ENCODE results near the gene HMGN2.

GRCh38 chr1:26475989-26476388 is 3.7 kb downstream of the HMGN2 start:
- TF ChIP-seq POLR2A (IDR thresholded peaks at IDR 0.05; ENCODE audit: low read depth, low read length) (0 out of 2 replicates have a peak, but pooled peaks have one; percentile 3), POLR2AphosphoS5 (IDR thresholded peaks at IDR 0.05; ENCODE audit: low read depth, low read length) (peak; percentile 24)
